ENCODE results near the gene GTPBP2. TPM values are rescaled to one million over a fixed set of nuclear protein-coding genes. Genes with fewer than 3 reads are reported as not detected.
"Not testable (repeated sequence)": the region's sequence is repeated elsewhere in the genome, so short reads cannot be mapped to it uniquely, and the experiment has no call there.

GTPBP2 gene
- total RNA-seq, 1 donor = 61.2 TPM

GRCh38 chr6:43658161-43658560, 29.1 kb upstream of the GTPBP2 start:
- no peak for TF ChIP-seq CTCF (IDR thresholded peaks at IDR 0.05; ENCODE audit: insufficient read depth, low read length)
- H3K4me3 ChIP-seq (ENCODE audit: low read depth, low read length) = no peak overlapping the region
- no peak for DNase-seq (ENCODE audit: low read depth)

GRCh38 chr6:43657221-43657802, 28.2 kb upstream of the GTPBP2 start:
- no peak for TF ChIP-seq CTCF (IDR thresholded peaks at IDR 0.05; ENCODE audit: insufficient read depth, low read length)
- H3K4me3 ChIP-seq (ENCODE audit: low read depth, low read length) = no peak overlapping the region
- no peak for DNase-seq (ENCODE audit: low read depth)

- not testable (repeated sequence) for H3K4me3 ChIP-seq (ENCODE audit: low read depth, low read length); DNase-seq (ENCODE audit: low read depth)
Observed at GRCh38 chr6:43652822-43653221, 23.8 kb upstream of the GTPBP2 start.

GRCh38 chr6:43648248-43648647, 19.2 kb upstream of the GTPBP2 start:
- TF ChIP-seq CTCF (IDR thresholded peaks at IDR 0.05; ENCODE audit: insufficient read depth, low read length) = no peak
- DNase-seq (ENCODE audit: low read depth) = no peak
- H3K4me3 ChIP-seq (ENCODE audit: low read depth, low read length) = no peak overlapping the region

- no peak for DNase-seq (ENCODE audit: low read depth)
- H3K4me3 ChIP-seq (ENCODE audit: low read depth, low read length) = no peak overlapping the region
- TF ChIP-seq CTCF (IDR thresholded peaks at IDR 0.05; ENCODE audit: insufficient read depth, low read length) = no peak
Observed at GRCh38 chr6:43647613-43648012, 18.5 kb upstream of the GTPBP2 start.

- peak overlapping the region; percentile 61 for H3K4me3 ChIP-seq (ENCODE audit: low read depth, low read length)
- no peak for TF ChIP-seq CTCF (IDR thresholded peaks at IDR 0.05; ENCODE audit: insufficient read depth, low read length)
- no peak for DNase-seq (ENCODE audit: low read depth)
Observed at GRCh38 chr6:43645613-43645964, 16.5 kb upstream of the GTPBP2 start.

GRCh38 chr6:43644940-43645612, 16.0 kb upstream of the GTPBP2 start, which contains the start of gene RSPH9:
TSS of gene RSPH9 (plus strand) at chr6:43645036. CDS start at chr6:43645099, 63 bp downstream.
- TF ChIP-seq CTCF (IDR thresholded peaks at IDR 0.05; ENCODE audit: insufficient read depth, low read length) = no peak
- peak; percentile 63 for DNase-seq (ENCODE audit: low read depth)
- H3K4me3 ChIP-seq (ENCODE audit: low read depth, low read length) = peak within 1 kb of the TSS; percentile 61
